Measurements from ENCODE around the gene SUCLG1. TPM values are rescaled to one million over a fixed set of nuclear protein-coding genes. Genes with fewer than 3 reads are reported as not detected.

Gene SUCLG1
- polyA plus RNA-seq, 1 experiment, result 73.9 TPM

DNA sequence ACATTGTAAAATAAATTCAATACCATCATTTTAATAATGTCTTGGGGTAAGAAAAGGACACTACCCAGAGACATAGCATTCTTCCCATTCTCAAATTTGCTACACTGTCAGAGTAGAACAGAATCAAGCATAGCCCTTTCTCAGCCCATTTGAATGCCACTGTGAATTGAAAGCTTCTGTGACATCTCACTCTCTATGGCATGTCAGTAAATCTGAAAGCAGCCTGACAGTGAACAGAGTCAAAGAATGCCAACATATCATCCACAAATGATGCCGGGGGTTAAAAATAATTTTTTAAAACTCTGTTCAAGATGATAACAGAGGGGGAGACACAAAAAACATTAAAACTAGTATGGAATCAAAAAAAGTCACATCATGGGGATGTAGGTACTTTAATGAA, 17.6 kb downstream of the SUCLG1 start:
- CTCF ChIA-PET, result no interaction called here
- Histone ChIP-seq H3K9me3 (ENCODE audit: control insufficient read depth, insufficient read depth, low read length) (no peaks in the 10 kb centered on the region), H3K4me3 (ENCODE audit: low read depth, low read length) (no peak overlapping the region), H3K27me3 (ENCODE audit: control insufficient read depth, insufficient read depth, low read length) (no peaks in the 10 kb centered on the region), H3K27ac (ENCODE audit: low read depth, low read length) (no peak overlapping the region)
- TF ChIP-seq, protein P1, sequence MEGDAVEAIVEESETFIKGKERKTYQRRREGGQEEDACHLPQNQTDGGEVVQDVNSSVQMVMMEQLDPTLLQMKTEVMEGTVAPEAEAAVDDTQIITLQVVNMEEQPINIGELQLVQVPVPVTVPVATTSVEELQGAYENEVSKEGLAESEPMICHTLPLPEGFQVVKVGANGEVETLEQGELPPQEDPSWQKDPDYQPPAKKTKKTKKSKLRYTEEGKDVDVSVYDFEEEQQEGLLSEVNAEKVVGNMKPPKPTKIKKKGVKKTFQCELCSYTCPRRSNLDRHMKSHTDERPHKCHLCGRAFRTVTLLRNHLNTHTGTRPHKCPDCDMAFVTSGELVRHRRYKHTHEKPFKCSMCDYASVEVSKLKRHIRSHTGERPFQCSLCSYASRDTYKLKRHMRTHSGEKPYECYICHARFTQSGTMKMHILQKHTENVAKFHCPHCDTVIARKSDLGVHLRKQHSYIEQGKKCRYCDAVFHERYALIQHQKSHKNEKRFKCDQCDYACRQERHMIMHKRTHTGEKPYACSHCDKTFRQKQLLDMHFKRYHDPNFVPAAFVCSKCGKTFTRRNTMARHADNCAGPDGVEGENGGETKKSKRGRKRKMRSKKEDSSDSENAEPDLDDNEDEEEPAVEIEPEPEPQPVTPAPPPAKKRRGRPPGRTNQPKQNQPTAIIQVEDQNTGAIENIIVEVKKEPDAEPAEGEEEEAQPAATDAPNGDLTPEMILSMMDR (IDR thresholded peaks at IDR 0.05; ENCODE audit: low read depth, low read length), result no peak
- POLR2A ChIA-PET, result no interaction called here
- DNase-seq (ENCODE audit: low read depth, low spot score), result no peak

DNA sequence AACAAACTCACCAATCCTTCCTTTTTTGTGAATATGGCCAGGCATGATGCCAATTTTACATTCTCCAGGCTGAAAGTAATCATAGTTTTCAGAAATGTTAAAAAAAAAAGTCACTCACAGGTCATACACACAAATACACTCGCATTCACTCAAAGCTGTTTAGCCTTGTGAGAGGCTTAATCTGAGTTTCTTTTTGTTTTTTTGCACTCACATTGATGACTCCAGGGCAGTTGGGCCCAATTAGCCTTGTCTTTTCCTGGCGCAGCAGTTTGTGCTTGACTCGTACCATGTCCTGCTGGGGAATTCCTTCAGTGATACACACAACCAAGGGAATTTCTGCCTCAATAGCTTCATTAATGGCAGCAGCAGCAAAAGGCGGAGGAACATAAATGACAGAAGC, 18.0 kb downstream of the SUCLG1 start:
- no peaks in the 10 kb centered on the region for H3K27me3 ChIP-seq (ENCODE audit: control insufficient read depth, insufficient read depth, low read length)
- no peaks in the 10 kb centered on the region for H3K9me3 ChIP-seq (ENCODE audit: control insufficient read depth, insufficient read depth, low read length)
- H3K27ac ChIP-seq (ENCODE audit: low read depth, low read length), result no peak overlapping the region
- CTCF ChIA-PET, result no interaction called here
- TF ChIP-seq, protein P1 (IDR thresholded peaks at IDR 0.05; ENCODE audit: low read depth, low read length), result no peak
- DNase-seq (ENCODE audit: low read depth, low spot score), result no peak
- H3K4me3 ChIP-seq (ENCODE audit: low read depth, low read length), result no peak overlapping the region
- POLR2A ChIA-PET, result no interaction called here

DNA sequence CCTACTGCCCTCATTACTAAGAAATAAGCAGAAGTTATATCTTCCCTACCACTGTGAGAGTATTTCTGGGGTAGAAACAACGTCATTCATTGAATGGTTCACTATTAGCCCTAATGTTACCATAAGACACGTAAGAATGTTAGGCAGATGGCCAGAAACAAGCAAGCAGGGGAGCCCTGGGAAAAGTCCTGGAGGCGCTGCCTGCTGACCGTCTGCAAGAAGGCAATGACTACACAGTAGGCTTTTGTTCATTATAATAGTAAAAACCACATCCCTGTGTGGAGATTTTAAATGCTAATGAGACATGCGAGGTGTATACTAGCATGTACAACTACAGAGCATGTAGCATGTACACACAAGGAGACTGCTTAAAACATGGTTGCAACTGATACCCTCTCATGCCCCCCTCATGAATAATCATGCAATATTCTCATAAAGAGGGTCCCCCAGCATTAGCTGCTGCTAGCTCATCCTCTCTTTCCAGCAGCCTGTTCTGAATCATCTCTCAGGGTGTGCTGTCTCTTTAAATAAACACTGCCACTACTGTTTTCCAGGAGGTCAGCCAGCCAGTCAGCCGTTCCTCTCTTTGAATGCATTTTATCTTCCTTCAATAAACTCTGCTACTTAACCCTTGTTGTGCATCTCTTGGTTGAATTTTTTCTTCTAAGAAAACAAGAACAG, 23.6 kb downstream of the SUCLG1 start:
- CTCF ChIA-PET, result no interaction called here

DNA sequence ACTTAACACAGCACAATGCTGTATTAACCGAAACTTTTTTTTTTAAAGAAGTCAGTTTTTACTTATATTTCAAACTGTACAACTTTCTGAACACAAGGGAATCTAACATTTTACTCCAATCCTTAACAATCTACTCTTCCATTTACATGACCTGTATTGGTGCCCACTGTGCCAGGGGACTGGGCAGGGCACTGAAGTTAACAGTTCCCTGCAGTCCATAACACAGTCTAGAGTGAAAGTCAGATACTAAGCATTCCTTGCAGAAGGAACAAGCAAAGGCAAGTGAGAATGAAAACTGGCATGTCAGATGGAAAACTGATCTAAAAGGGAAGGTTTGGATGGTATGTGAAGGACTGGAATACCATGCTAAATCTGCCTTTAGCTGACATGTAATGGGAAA, 29.8 kb downstream of the SUCLG1 start:
- TF ChIP-seq, protein P1 (IDR thresholded peaks at IDR 0.05; ENCODE audit: low read depth, low read length), result no peak

More for the DNA sequence above, 23.6 kb downstream of the SUCLG1 start:
- H3K4me3 ChIP-seq (ENCODE audit: low read depth, low read length), result no peak overlapping the region
- peak; percentile 52 for DNase-seq (ENCODE audit: low read depth, low spot score)
- TF ChIP-seq, protein P1 (IDR thresholded peaks at IDR 0.05; ENCODE audit: low read depth, low read length), result no peak
- POLR2A ChIA-PET, result no interaction called here
- no peaks in the 10 kb centered on the region for H3K9me3 ChIP-seq (ENCODE audit: control insufficient read depth, insufficient read depth, low read length)
- no peaks in the 10 kb centered on the region for H3K27me3 ChIP-seq (ENCODE audit: control insufficient read depth, insufficient read depth, low read length)
- peak overlapping the region; percentile 47 for H3K27ac ChIP-seq (ENCODE audit: low read depth, low read length)

DNA sequence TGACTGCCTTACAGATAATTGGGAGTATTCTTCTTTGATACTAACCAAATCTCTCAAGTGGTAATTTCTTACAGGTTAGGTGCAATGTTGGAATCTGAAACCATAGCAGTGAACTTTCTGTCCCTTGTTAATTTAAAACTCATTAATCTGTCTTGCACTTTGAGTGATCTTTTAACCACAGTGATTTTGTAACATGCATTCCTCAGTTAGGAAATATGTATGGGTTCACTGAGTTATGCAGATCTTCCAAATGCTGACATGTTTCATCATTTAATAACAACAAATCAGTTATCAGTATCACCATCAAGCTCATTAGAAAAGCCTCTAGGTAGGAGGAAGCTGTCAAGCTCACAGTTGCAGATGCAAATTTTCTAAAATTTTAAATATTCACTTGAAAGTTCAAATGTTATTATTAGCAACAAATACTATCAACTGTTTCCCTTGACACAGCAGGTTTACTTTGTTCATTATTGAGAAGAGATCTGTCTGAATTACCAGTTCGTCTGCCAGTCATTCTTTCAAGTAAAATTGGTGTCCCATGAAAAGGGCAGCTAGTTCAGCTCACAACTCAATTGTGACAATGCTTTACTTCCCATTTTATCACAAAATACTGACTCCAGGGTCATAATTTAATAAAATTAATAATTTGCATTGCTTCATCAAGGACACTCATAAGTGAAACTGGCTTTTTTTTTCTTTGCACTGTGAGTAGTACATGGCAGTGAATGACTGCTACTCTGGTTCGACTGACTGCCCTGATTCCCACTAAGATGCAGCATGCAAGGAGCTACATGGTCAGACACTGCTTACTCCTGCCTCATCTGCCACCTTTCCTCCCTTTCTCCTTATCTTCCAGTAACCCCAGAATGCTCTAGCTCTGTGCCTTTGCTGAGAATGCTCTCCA, 31.6 kb downstream of the SUCLG1 start:
- Histone ChIP-seq H3K9me3 (ENCODE audit: control insufficient read depth, insufficient read depth, low read length) (no peaks in the 10 kb centered on the region), H3K4me3 (ENCODE audit: low read depth, low read length) (no peak overlapping the region), H3K27me3 (ENCODE audit: control insufficient read depth, insufficient read depth, low read length) (no peaks in the 10 kb centered on the region), H3K27ac (ENCODE audit: low read depth, low read length) (no peak overlapping the region)
- POLR2A ChIA-PET, result no interaction called here
- no peak for DNase-seq (ENCODE audit: low read depth, low spot score)
- CTCF ChIA-PET, result interaction anchor here (0.6 to 1.4 kb wide), 5 partner anchors 28 to 455 kb away, joined by 3 to 5 read pairs (median 3); no protein-coding TSS in a partner anchor
- TF ChIP-seq, protein P1 (IDR thresholded peaks at IDR 0.05; ENCODE audit: low read depth, low read length), result no peak

More for the DNA sequence above, 29.8 kb downstream of the SUCLG1 start:
- H3K27me3 ChIP-seq (ENCODE audit: control insufficient read depth, insufficient read depth, low read length), result no peaks in the 10 kb centered on the region
- H3K4me3 ChIP-seq (ENCODE audit: low read depth, low read length), result no peak overlapping the region
- CTCF ChIA-PET, result no interaction called here
- no peaks in the 10 kb centered on the region for H3K9me3 ChIP-seq (ENCODE audit: control insufficient read depth, insufficient read depth, low read length)
- H3K27ac ChIP-seq (ENCODE audit: low read depth, low read length), result no peak overlapping the region
- POLR2A ChIA-PET, result no interaction called here
- no peak for DNase-seq (ENCODE audit: low read depth, low spot score)

Data from AG04450 (cell line).